Large intestine (tissue), 3 donors: ENCODE measurements around the gene KIF17. TPM values are rescaled to one million over a fixed set of nuclear protein-coding genes. Genes with fewer than 3 reads are reported as not detected.

ENCODE experiments used
- DNase-seq, 2 donors: peaks; one replicate each; pipeline versions ENCODE4 v3.0.0 to v3.0.0-alpha.2; 2013
- H3K27ac ChIP-seq: one replicate; pipeline ENCODE4 v1.5.1; 2013; ENCODE audit warnings: low read length
- H3K27me3 ChIP-seq: 2 replicates; pipeline ENCODE4 v1.6.1; 2013; ENCODE audit warnings: low read length; ENCODE audit not compliant: control insufficient read depth, insufficient read depth
- H3K36me3 ChIP-seq: 2 replicates; pipeline ENCODE4 v1.6.1; 2013; ENCODE audit warnings: low read length; ENCODE audit not compliant: control insufficient read depth, insufficient read depth
- H3K4me1 ChIP-seq: one replicate; pipeline ENCODE4 v1.6.1; 2013; ENCODE audit warnings: low read length; ENCODE audit not compliant: control insufficient read depth, insufficient read depth
- H3K4me3 ChIP-seq: one replicate; pipeline ENCODE4 v1.5.1; 2013; ENCODE audit warnings: low read length
- H3K9me3 ChIP-seq: one replicate; pipeline ENCODE4 v1.6.1; 2013; ENCODE audit warnings: mild to moderate bottlenecking, low read depth, low read length, moderate library complexity; ENCODE audit not compliant: control insufficient read depth
- WGBS: methylation state at CpG from one replicate; pipeline ENCODE4 v1.1.5; 2013; ENCODE audit warnings: low lambda C conversion rate; ENCODE audit not compliant: insufficient coverage; 5-methylcytosine and 5-hydroxymethylcytosine counted together
- polyA plus RNA-seq: library from polyadenylated mRNA; unstranded; fragments of 120-200 nt; gene quantifications from one replicate; pipeline ENCODE4 v1.2.1, GENCODE V29; 2013

Gene KIF17
- polyA plus RNA-seq, 1 donor, result 1.2 TPM

- peaks cover 2% of the 10 kb centered on the region for H3K9me3 ChIP-seq
- peaks cover 42% of the 10 kb centered on the region for H3K27me3 ChIP-seq
- peak overlapping the region; percentile 81 for H3K27ac ChIP-seq
- WGBS, result no CpG with 5 or more reads among the region's 7 CpGs
- peaks cover 16% of the 10 kb centered on the region for H3K4me1 ChIP-seq
- H3K36me3 ChIP-seq, result peaks cover 10% of the 10 kb centered on the region
- peak overlapping the region; percentile 54 for H3K4me3 ChIP-seq
- no peak for DNase-seq
Measured at GRCh38 chr1:20733360-20733975, 15.7 kb upstream of the KIF17 start.

- Histone ChIP-seq H3K36me3 (peaks cover 7% of the 10 kb centered on the region), H3K4me3 (peak within 1 kb of the TSS; percentile 54), H3K27ac (peak within 1 kb of the TSS; percentile 81), H3K4me1 (peaks cover 16% of the 10 kb centered on the region), H3K27me3 (peaks cover 49% of the 10 kb centered on the region), H3K9me3 (peaks cover 4% of the 10 kb centered on the region)
- peak; percentile 89 to 96 for DNase-seq
- no CpG with 5 or more reads among the region's 38 CpGs for WGBS
Measured at GRCh38 chr1:20732588-20733359, 15.0 kb upstream of the KIF17 start, which contains the start of gene SH2D5. Gene SH2D5 (minus strand): TSS chr1:20732703. CDS start chr1:20728044, 4,659 bp downstream.

DNA sequence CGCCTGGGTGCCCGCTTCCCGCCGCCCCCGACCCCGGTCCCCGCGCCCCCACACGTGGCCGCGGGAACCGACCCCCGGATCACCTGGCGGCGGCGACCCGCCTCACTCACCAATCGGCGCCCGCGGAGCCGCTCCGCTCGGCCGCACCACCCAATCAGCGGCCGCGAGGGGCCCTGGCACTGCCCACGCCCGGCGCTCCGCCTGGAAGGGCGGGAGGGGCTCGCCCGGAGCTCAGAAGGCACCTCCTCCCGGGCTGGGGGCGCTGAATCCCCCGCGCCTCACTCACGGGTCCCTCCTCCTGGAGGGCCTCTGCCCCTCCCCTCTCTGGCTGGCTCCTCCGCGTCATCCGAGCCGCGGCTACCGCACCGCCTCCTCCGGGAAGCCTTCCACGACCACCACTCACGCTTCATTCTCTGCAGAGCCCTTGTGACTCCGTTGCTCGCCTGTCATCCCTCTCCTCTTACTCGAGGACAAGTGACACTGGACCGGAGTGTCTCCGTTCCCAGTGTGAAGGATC is 14.3 kb upstream of the KIF17 start:
- Histone ChIP-seq H3K4me1 (peaks cover 16% of the 10 kb centered on the region), H3K27me3 (peaks cover 54% of the 10 kb centered on the region), H3K9me3 (peaks cover 5% of the 10 kb centered on the region), H3K36me3 (peaks cover 1% of the 10 kb centered on the region), H3K4me3 (peak overlapping the region; percentile 54), H3K27ac (no peak overlapping the region)
- peak in 1 of 2 donors; percentile 62 for DNase-seq
- WGBS, result no CpG with 5 or more reads among the region's 55 CpGs

- H3K36me3 ChIP-seq, result no peaks in the 10 kb centered on the region
- H3K27ac ChIP-seq, result no peak overlapping the region
- H3K4me3 ChIP-seq, result peak overlapping the region; percentile 28
- peaks cover 7% of the 10 kb centered on the region for H3K9me3 ChIP-seq
- WGBS, result no CpG with 5 or more reads among the region's 62 CpGs
- H3K27me3 ChIP-seq, result peaks cover 54% of the 10 kb centered on the region
- peak in 1 of 2 donors; percentile 31 for DNase-seq
- H3K4me1 ChIP-seq, result peaks cover 16% of the 10 kb centered on the region
Measured at GRCh38 chr1:20731057-20731991, 13.5 kb upstream of the KIF17 start.

GRCh38 chr1:20730690-20731056 is 12.9 kb upstream of the KIF17 start:
- Histone ChIP-seq H3K27me3 (peaks cover 54% of the 10 kb centered on the region), H3K9me3 (peaks cover 7% of the 10 kb centered on the region), H3K4me3 (no peak overlapping the region), H3K36me3 (no peaks in the 10 kb centered on the region), H3K27ac (no peak overlapping the region), H3K4me1 (peaks cover 16% of the 10 kb centered on the region)
- no CpG with 5 or more reads among the region's 4 CpGs for WGBS
- DNase-seq, result no peak

DNA sequence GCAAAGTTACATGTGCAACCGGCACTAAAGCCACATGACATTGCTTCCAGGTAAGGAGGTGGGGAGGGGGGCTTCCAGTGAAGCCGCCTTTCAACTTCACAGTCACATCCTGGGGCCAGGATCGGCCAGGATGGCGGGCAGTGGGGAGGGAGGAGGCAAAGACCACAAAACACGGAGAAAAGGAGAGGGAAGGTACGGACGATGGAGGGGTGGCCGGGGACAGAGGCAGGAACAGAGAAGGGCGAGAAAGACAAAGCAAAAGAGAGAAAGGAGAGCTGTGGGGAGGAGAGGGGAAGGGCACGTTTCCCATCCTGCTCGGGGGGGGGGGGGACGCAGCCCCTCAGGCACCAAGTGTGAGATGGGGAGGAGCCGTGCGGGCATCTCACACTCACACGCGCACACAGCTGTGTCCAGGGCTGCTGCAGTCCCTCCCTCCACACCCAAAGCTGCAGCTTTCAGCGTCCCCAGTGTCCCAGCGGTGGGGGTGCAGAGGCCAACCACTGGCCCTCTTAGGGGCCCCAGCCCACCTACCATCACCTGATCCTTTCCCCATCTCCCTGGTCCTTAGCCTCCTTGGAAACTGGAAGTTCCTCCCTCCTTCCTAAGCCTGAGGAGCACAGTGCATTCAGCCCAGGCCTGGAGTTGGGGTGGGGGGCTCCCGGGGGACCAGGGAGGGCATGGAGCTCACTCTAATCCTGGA is 12.3 kb upstream of the KIF17 start:
- WGBS, result 13% methylated on average over 3 of the region's 19 CpGs
- peaks cover 54% of the 10 kb centered on the region for H3K27me3 ChIP-seq

DNA sequence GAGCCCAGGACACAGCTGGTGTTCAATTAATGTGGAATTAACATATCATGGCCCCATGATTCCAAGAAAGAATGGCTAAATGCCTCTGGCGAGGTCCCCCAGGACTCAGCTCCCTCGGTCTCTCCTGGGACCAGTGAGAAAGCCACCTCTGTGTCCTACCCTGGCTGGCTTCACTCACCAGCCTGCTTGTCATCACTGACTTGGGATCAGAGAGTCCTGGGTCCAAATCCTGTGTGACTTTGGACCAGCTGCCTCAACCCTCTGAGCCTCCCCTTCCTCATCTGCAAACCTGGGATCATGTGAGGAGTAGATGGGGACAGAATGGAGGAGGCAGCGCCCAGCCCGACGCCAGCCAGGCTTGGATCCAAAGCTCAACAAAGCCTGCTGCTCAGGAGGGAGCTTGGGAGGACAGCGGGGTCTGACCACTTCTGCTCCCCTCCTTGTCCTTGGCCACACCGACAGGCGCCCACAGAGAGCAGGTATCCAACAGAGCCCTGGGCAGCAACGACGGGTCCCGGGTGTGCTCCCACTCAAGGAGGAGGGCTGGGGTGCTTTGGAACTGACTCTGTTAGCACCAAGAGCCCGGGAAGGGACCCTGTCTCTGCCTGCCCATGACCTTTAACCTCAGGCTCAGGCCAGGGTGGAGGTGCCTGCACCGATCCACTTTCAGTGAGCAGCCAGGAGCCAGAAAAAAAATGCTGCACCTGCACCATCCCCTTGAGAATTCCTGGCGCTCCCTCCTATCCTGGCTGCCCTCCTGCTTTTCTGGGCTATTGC is 11.5 kb upstream of the KIF17 start:
- Histone ChIP-seq H3K4me1 (peaks cover 16% of the 10 kb centered on the region), H3K36me3 (no peaks in the 10 kb centered on the region), H3K4me3 (no peak overlapping the region), H3K27me3 (peaks cover 54% of the 10 kb centered on the region), H3K9me3 (peaks cover 7% of the 10 kb centered on the region), H3K27ac (no peak overlapping the region)
- no CpG with 5 or more reads among the region's 14 CpGs for WGBS
- DNase-seq, result no peak

More for the DNA sequence above, 12.3 kb upstream of the KIF17 start:
- no peak for DNase-seq
- Histone ChIP-seq H3K4me3 (no peak overlapping the region), H3K36me3 (no peaks in the 10 kb centered on the region), H3K9me3 (peaks cover 7% of the 10 kb centered on the region), H3K4me1 (peaks cover 16% of the 10 kb centered on the region), H3K27ac (no peak overlapping the region)

DNA sequence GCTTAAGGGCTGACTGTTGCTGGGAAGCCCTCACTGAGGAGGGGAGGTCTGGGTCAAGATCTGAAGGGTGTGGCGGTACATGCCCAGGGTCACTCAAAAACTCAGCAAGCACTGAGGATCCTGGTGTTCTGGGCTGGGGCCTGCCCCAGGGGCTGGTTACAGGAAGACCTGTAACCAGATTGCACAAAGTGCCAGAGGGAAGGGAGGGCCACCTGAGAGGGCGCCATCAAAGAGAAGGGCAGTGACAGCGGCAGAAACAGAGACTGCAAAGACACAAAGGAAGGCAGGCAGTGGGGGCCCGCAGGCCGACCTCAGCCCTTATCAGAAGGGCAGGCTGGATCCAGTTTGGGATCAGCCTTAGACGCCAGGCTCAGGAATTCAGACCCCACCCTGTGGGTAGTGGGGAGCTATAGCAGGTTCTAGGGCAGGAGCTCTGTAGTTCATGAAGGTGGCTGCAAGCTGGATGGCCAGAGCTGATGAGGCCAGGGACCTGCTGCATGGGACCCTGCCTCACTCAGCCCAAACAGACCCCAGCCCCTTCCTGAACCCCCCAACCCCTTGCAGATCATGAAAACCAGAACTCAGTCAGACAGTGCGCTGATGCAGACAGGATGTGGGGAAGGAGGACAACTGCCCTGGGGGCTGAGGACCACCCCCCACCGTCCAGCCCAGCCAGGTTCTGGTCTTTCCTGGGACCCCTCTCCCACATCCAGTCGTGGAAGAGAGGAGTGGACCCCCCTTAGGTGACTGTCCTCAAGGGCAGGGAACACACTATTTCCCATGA is 10.8 kb upstream of the KIF17 start:
- Histone ChIP-seq H3K4me3 (no peak overlapping the region), H3K27ac (no peak overlapping the region), H3K36me3 (no peaks in the 10 kb centered on the region), H3K9me3 (peaks cover 7% of the 10 kb centered on the region), H3K4me1 (peaks cover 13% of the 10 kb centered on the region), H3K27me3 (peaks cover 54% of the 10 kb centered on the region)
- no peak for DNase-seq
- WGBS, result no CpG with 5 or more reads among the region's 9 CpGs
